Hepatic stellate cell (primary cell): ENCODE results near the gene MFSD8.
"Not testable (repeated sequence)": the region's sequence is repeated elsewhere in the genome, so short reads cannot be mapped to it uniquely, and the experiment has no call there.

ENCODE experiments used
- DNase-seq: peaks from one replicate; pipeline ENCODE4 v3.0.0; 2011; ENCODE audit warnings: low spot score

Gene MFSD8

GRCh38 chr4:127965062-127965802, at the start of gene MFSD8, which contains the start of gene ABHD18:
Gene MFSD8 (minus strand): TSS chr4:127965173. CDS start chr4:127965133, 40 bp downstream.
Gene ABHD18 (plus strand): TSS chr4:127965406. CDS start chr4:127982956, 17,550 bp downstream.
- peak; percentile 96 for DNase-seq

- DNase-seq = no peak
Measured at GRCh38 chr4:128009428-128009827, 44.5 kb upstream of the MFSD8 start.

- no peak for DNase-seq
Measured at GRCh38 chr4:128006592-128006991, 41.6 kb upstream of the MFSD8 start.

GRCh38 chr4:127997534-127998388, 32.8 kb upstream of the MFSD8 start:
- DNase-seq = no peak

GRCh38 chr4:127996521-127996920, 31.5 kb upstream of the MFSD8 start:
- DNase-seq = not testable (repeated sequence)

DNA sequence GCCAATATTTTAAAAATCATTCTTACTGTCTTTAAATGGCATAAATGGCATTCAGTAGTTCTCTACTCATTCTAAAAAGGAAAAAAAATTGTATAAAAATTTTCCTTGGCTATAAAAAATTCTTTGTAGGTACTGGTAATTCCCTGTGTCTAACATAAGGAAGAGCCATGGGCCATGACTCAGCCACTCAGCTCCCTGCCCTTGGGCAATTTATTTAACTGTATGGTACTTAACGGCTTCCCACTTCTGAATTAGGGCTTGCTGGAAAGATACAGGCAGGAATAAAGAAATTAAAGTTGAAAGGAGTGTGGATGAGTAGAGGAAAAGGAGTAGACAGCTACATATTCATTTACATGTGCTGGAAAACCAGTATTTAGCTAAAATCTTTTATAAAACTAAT, 30.8 kb upstream of the MFSD8 start:
- no peak for DNase-seq

DNA sequence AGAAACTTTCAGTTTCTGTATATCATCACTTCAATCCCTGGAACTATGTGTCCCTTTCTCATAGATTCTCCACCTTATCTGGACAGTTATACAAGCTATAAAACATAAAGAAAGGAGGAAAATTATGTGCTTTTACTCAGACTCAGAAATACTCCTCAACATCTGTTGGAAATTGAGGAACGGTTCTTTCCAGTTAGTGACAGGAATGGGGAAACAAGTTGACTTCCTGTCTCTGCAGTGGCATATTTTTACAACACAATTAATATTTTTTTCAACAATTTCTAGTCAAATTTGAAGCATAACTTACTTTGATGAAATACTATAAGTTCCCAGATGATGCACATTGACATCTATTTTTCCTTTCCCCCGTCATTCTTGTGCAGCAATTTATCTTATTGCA, 28.2 kb upstream of the MFSD8 start:
- DNase-seq = no peak

DNA sequence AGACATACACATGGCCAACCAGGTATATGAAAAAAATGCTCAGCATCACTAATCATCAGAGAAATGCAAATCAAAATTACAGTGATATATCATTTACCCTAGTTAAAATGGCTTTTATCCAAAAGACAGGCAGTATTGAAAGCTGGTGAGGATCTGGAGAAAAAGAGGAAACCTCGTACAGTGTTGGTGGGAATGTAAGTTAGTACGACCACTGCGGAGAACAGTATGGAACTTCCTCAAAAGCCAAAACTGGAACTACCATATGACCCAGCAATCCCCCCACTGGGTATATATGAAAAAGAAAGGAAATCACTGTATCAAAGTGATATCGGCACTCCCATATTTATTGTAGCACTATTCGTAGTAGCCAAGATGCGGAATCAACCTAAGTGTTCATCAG, 23.7 kb upstream of the MFSD8 start:
- DNase-seq = no peak

GRCh38 chr4:127985989-127986388, 21.0 kb upstream of the MFSD8 start:
- DNase-seq = no peak

GRCh38 chr4:127982445-127982844, 17.5 kb upstream of the MFSD8 start:
- DNase-seq = no peak

GRCh38 chr4:127978930-127979329, 14.0 kb upstream of the MFSD8 start:
- DNase-seq = no peak

DNA sequence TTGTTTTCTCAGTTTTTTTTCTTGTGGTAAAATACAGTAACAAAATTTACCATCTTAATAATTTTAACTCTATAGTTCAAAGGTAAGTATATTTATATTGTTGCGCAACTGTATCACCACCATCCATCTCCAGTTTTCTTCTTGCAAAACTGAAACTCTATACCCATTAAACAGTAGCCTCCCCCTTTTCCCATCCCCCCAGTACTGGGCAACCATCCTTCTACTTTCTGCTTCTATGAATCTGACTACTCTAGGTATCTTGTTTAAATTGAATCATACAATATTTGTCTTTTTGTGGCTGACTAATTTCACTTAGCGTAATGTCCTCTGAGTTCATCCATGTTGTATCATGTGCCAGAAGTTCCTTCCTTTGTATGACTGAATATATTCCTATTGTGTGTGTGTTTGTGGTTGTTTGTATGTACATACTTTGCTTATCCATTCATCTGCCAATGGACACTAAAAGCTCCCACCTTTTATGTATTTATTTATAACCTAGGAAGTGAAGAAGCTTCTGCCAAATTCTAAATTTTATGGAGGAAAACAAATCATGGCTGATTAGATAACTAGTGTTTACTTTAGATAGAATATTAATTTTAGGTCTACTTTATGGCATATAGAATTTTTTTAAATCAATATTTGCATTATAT, 10.3 kb upstream of the MFSD8 start:
- no peak for DNase-seq

DNA sequence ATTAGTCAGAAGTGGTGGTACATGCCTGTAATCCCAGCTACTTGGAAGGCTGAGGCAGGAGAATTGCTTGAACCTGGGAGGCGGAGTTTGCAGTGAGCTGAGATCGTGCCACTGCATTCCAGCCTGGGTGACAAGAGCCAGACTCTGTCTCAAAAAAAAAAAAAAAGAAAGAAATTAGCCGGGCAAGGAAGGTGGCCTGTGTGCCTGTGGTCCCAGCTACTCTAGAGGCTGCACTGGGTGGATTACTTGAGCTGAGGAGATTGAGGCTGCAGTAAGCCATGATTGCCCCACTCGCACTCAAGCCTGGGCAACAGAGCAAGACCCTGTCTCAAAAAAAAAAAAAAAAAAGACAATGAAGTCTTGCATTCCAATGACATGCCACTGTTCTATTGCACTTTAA, 6.0 kb upstream of the MFSD8 start:
- DNase-seq = not testable (repeated sequence)

GRCh38 chr4:127968586-127968985, 3.6 kb upstream of the MFSD8 start:
- DNase-seq = no peak

GRCh38 chr4:127967141-127967775, 2.3 kb upstream of the MFSD8 start:
- no peak for DNase-seq

DNA sequence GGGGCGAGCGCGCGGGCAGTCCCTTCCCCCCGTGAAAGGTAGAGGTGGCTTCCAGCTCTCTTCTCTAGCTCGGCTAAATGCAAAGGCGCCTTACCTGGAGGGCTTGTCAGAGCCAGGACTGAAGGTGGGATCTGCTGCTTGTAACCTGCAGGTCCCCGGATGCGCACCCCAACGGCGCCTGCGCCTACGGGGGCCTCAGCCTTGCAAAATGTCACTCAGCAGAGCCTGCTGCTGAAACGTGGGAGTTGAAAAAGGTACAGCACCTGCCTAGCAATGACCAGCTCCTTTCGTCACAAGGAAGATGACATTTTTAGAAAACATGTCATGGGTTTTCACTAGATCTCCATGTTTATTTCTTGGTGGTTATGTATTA, 816 bp upstream of the MFSD8 start:
- peak; percentile 23 for DNase-seq

DNA sequence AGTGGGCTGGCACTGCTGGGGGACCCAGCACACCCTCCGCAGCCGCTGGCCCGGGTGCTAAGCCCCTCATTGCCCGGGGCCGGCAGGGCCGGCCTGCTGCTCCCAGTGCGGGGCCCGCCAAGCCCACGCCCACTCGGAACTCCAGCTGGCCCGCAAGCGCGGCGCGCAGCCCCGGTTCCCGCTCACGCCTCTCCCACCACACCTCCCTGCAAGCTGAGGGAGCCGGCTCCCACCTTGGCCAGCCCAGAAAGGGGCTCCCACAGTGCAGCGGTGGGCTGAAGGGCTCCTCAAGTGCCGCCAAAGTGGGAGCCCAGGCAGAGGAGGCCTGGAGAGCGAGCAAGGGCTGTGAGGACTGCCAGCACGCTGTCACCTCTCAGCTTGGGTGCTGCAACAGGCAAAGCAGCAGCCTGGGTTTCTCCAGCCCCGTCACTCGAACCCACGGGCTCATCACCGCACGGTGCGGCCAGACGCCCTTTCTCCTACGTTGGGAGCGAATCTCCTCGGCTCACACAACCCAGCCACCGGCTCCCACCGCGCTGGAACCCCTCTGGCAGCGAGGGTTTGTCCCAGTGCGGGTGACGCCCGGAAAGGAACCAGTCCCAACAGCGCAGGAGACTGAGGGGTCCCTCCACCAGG, 429 bp downstream of the MFSD8 start:
- not testable (repeated sequence) for DNase-seq

DNA sequence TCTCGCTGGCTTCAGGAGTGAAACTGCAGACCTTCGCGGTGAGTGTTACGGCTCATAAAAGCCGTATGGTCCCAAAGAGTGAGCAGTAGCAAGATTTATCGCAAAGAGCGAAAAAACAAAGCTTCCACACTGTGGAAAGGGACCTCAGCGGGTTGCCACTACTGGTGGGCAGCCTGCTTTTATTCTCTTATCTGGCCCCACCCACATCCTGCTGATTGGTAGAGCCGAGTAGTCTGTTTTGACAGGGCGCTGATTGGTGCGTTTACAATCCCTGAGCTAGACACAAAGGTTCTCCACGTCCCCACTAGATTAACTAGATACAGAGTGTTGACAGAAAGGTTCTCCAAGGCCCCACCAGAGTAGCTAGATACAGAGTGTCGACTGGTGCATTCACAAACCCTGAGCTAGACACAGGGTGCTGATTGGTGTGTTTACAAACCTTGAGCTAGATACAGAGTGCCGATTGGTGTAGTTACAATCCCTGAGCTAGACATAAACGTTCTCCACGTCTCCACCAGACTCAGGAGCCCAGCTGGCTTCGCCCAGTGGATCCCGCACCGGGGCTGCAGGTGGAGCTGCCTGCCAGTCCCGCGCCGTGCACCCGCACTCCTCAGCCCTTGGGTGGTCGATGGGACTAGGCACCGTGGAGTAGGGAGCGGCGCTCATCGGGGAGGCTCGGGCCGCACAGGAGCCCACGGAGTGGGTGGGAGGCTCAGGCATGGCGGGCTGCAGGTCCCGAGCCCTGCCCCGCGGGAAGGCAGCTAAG, 1.2 kb downstream of the MFSD8 start:
- DNase-seq = not testable (repeated sequence)

- peak; percentile 24 for DNase-seq
Measured at GRCh38 chr4:127959794-127960193, 5.2 kb downstream of the MFSD8 start.

DNA sequence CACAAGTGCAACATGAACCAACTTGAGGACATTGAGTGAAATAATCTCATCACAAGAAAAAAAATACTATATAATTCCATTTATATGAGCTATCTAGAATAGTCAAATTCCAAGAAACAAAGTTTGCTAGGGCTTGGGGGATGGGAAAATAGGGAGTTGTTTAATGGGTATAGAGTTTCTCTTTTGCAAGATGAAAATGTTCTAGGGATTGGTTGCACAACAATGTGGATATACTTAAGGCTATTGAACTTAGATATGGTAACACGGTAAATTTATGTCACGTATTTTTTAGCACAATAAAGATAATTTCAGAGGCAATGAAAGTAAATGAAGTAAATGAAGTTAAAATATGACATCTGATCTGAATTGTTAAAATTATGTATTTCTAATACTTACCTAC, 7.9 kb downstream of the MFSD8 start:
- DNase-seq = no peak

DNA sequence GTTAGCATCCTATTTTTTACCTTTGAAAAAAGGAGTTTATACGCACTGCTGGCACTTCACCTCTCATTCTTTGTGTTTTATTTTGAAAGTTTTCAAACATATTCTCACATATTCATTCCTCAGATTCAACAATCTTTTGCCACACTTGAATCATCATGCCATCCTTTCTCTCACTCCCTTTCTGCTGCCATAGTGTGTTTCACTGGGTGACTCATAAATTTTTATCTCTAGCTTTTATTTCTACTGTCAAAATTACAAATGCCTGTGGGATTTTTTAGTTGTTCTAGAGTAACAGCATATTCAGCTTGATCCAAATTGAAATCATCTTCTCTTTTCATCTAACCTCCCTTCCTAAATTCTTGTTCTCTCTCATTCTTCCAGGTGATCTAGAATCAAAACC, 28.0 kb downstream of the MFSD8 start:
- DNase-seq = peak; percentile 26
